ENCODE measurements around the gene PRR35.
"Not testable (repeated sequence)": the region's sequence is repeated elsewhere in the genome, so short reads cannot be mapped to it uniquely, and the experiment has no call there.

Gene PRR35

DNA sequence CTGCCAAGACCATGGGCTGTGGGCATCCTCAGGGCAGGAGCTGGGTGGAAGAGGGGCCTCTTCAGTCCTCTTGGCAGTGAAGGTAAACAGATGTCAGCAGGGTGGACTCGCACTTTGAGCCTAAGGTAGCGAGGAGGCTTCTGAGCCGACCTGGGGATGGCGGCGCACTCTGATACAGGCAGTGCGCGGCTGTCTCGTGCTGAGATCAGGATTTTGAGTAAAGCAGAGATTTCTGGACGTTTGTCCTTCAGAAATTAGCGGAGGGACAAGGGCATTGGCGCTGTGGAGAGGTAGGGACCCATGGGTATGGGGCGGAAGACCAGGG lies 36.5 kb downstream of the PRR35 start:
- DNase-seq = no peak

- DNase-seq = not testable (repeated sequence)
Measured at GRCh38 chr16:597655-598054, 37.5 kb downstream of the PRR35 start.

DNA sequence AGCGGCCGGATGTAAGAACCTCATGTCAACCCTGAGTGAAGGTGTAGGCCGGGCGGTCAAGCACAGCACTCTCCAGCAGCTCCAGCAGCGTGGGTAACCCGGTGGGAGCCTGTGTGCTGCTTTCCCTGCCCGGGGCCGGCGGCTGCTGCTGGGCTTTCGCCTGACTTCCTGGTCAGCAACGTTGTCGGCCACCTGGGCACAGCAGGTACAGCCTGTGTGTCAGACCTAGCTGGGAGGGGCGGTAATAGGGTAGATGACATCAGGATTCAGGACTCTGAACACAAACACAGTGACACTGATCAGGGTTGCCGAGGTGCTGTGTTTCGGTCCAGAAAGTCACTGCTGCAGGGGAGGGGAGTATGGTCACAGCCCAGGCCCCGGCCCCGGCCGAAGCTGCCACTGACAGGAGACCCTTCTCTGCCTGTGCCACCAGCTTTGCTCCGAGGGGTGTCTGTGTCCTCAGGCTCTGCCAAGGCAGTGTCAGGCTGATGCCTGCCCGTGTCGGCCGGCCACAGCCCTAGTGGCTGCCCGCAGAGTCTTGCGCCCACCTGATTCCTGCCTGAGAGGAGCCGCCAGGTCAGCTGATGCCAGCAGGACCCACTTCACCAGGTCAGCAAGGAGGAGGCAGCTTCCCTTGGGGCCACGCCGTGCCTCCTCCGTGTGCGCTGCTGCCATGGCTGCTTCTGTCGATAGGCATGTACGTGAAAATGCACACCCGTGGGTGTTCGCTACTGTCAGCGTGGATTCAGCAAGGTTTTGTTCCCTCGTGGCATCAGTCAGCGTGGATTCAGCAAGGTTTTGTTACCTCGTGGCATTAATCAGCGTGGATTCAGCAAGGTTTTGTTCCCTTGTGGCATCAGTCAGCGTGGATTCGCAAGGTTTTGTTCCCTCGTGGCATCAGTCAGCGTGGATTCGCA lies 38.9 kb downstream of the PRR35 start:
- DNase-seq = no peak

DNA sequence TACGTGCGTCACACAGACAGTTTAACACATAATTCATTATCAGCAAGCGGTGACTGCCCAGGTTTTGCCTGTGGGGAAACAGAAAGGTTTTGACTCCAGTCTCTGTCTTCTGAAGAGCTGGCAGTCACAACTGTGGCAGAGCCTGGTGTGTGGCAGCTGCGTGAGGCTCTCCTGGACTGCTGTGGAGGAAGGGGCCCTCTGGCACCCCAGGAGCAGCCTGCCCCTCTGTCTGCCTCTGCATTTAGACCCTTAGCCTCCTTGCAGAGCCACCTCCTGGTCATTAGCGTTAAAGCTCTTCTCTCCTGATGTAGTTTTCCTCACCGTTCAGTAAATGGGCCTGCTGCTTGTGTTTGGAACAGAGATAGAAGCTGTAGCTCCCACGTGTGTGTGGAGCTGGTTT lies 40.6 kb downstream of the PRR35 start:
- DNase-seq = no peak

DNA sequence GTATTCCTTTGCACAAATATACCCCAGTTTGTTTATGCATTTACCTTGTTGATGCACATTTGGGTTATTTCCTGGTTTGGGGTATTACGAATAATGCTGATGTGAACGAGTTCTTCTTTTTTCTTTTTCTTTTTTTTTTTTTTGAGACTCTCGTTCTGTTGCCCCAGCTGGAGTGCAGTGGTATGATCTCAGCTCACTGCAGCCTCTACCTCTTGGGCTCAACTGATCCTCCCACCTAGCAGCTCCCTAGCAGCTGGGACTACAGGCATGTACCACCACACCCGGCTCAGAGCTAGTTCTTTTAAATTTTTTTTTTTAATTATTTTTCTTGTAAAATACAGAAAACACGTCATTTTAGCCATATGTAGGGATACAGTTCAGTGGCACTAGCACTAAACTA lies 43.7 kb downstream of the PRR35 start:
- DNase-seq = no peak

- no peak for DNase-seq
Measured at GRCh38 chr16:606656-607307, 46.6 kb downstream of the PRR35 start.

DNA sequence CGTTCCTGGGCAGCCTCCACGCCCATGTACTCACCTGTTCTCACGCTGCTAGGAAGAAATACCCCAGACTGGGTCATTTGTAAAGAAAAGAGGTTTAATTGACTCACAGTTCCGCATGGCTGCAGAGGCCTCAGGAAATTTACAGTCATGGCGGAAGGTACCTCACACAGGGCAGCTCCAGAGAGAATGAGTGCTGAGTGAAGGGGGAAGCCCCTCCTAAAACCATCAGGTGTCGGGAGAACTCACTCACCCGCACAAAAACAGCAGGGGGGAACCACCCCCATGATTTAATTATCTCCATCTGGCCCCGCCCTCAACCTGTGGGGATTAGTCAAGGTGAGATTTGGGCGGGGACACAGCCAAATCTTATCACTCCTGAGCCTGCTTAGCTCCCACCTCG lies 47.8 kb downstream of the PRR35 start:
- no peak for DNase-seq

DNA sequence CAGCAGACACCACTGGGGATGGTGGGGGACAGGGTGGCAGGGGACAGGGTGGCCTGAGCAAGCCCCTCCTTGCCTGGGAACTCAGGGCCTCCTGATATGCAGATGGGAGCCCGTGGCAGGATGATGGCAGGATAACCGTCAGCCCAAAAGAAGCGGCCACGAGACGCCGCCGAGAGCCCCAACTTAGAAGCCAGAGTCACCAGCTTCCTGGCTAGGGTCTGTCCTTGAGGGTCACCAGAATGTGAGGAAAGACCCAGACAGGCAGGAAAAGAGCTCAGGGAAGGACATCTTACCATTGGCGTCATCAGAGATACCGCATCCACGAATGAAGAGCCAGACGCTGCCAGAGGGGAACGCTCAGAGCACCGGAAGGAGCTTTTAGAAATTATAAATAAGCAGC lies 49.1 kb downstream of the PRR35 start:
- DNase-seq = no peak

- DNase-seq = no peak
Measured at GRCh38 chr16:609984-610383, 49.8 kb downstream of the PRR35 start.

DNA sequence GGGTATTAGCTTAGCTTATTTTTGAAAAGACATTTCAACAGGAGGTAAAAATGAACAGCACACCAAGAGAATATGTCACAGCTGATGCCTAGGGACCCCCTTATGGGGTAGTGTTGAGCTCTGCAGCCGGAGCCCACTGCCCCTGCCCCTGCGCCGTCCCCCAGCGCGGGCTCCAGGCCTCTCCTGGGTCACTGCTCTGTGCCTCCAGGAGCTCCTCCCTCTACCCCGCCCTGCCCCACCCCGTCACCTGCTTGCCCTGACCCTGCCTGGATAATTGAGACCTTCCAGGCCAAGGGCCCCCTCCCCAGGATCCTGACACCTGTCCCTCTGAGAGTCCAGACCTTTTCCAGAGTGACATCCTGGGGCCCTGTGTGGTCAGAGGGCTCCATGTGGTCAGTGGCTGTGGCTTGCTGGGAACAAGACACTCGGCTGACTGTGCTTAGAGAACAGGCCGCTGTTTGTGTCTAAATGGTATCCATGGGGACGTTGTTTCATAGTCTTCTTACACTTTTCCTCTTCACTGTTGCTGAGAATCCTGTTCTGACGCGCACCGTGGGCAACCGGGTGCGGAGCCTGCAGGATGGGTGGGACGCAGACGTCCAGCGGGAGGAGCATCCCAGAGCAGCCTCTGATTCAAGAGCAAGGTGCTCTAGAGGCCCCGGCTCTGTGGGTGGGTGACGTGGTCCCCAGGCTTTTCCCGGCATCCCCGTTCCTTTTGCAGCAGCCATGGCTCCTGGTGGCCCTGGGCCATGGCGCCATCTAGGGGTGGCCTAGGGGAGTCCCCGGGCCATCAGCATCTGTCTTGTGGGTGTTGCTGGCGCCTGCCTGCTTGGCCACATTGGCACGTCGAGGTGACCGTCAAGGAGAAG lies 50.6 kb downstream of the PRR35 start:
- no peak for DNase-seq

GRCh38 chr16:615122-615521 lies 54.9 kb downstream of the PRR35 start:
- no peak for DNase-seq
